ACHN (cell line): ENCODE measurements around the gene MPP1.
"Not testable (repeated sequence)": the region's sequence is repeated elsewhere in the genome, so short reads cannot be mapped to it uniquely, and the experiment has no call there.

Experiments used
- DNase-seq: peaks from one replicate; pipeline ENCODE4 v3.0.0-alpha.2; 2015
- in situ Hi-C: cut with HindIII; loops from 2 replicates; pipeline ENCODE4 v1.10.0; 2017; ENCODE audit warnings: low sequenced_read_pairs, low pct_ligation_motif_present, low pct_unique_long_range_greater_than_20kb

MPP1 gene

DNA sequence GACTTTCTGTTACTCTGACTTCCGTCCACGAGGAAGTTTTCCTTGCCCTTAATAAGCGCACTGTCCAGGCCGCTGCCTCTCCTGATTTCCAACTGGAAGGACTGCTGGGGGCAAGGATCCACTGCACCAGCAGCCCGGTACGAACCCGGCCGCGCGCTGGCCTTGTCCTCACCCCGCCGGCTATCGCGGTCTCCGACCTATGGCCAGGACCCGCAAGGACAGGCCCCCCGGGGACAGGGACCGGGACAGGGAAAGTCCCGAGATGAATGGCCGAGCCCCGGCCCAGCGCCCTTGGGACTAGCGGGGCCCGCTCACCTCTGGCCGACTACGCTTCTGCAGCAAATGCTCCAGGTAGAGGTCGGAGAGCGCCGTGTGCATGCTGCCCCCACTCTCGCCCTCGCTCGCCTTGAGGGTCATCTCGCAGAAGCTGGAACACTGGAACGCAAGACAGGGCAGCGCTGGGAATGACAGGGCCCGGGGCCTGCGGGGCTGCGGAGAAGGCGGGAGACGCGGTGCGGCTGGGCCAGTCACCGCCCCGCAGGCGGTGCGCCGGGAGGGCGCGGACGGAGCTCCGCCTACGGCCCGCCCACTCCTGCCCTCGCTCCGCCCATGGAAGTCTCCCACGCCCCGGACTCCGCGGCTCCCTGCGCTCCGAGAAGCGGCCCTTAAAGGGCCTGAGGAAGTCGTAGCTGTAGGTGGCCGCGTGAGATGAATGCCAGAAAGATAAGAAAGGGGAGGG is at the start of gene MPP1:
TSS of gene MPP1 (minus strand) at position 529 of the 739 bp plus-strand sequence. CDS start at position 417, 112 bp downstream.
- peak; percentile 68 for DNase-seq
- in situ Hi-C loops = no loop called here

DNA sequence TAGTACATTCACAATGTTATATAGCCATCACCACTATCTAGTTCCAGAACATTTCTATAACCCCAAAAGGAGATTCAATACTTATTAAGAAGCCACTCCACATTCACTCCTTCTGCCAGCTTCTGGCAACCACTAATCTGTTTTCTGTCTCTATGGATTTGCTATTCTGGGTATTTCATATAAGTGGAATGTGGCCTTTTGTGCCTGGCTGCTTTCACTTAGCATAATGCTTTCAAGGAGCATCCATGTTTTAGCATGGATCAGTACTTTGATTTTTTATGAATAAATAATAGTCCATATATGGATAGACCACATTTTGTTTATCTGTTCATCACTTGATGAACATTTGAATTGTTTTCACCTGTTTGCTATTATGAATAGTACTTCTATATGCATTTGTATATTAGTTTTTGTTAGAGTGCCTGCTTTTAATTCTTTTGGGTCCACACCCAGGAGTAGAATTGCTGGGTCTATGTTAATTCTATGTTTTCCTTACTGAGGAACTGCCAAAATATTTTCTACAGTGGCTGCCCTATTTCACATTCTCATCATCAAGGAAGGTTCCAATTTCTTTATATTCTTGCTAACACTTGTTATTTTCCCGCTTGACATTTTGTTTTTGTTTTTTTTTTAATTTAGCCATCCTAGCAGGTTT is 45.8 kb upstream of the MPP1 start:
- DNase-seq = no peak
- in situ Hi-C loops = no loop called here

DNA sequence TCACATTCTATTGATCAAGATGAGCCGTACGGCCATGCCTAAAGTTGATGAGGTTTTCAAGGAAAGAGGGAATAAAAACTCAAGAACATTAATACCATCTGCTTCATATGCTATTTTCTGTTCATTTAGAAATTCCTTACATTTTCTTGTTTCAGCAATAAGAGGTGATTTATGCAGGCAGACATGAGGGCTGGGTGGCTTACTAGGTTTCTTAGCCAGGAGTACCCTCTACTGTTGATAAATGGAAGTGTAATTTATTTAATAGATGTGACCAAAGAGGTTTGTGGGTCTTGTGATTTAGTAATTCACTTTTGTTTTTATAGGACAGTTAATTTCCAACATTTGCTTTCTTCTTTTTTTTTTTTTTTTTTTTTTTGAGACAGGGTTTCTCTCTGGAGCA is 35.6 kb upstream of the MPP1 start:
- peak; percentile 43 for DNase-seq
- in situ Hi-C loops = no loop called here

DNA sequence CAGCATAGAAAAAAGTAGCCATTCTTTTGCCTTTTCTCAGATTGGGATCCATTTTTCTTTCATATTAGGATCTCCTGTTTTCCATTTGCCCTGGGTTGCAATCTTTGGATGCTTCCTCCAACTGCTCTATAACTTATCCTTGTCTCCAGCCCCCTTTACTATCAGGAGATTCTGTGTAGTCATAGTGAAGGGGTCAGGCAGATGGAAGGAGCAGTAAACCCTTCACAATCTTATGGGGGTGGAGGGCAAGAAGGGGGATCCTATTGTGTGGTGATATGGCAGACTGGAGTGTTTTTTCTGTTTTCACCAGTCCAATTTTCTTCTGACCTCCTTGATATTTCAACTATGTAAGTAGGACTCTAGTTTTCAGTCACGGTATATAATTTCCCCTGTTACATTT is 30.9 kb upstream of the MPP1 start:
- in situ Hi-C loops = no loop called here

DNA sequence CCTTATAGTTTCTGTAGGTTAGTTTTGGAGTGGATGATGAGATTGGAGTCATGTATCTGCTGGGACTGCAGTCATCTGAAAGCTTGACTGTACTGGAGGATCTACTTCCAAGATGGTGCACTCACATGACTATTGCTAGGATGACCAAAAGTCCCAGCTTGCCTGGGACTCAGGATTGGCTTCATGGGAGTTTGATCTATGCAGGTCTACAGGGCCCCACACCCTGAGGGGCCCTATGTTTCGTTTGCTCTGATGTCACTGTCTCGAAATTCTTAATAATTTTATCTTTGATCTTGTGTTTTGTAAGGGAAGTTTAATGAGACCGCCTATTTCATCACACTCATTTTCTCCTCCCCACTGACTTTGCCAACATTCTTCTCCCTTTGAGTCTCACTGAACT is 29.3 kb upstream of the MPP1 start, which contains the start of gene SMIM9:
TSS of gene SMIM9 (minus strand) at position 101 of the 400 bp plus-strand sequence. CDS start 3,806 bp downstream, outside the sequence.
- in situ Hi-C loops = no loop called here
- DNase-seq = no peak

More for the DNA sequence above, 30.9 kb upstream of the MPP1 start:
- DNase-seq = no peak

DNA sequence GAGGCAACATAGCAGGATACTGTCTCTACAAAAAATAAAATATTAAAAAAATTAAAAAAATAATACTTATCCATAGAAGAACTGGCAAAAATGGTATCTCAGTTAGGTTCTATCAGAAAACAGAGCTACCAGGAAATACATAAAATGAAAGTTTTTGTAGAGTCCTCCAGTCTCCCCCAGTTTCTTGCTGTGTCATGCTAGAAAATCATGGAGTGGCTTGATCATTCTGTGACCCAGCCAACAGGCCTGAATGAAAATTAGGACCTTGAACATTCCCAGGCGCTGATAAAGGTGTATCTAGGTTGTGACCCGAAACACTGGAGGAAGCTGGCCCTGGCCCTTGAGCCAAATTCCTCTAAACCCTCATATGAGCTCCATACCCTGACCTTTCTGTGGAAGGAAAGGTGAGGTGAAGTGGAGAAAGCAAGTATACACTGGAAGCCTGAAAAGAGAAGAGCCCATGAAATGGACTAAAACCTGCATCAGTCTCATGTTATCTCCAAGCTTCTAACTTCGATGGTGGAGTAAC is 28.5 kb upstream of the MPP1 start:
- in situ Hi-C loops = no loop called here
- no peak for DNase-seq

DNA sequence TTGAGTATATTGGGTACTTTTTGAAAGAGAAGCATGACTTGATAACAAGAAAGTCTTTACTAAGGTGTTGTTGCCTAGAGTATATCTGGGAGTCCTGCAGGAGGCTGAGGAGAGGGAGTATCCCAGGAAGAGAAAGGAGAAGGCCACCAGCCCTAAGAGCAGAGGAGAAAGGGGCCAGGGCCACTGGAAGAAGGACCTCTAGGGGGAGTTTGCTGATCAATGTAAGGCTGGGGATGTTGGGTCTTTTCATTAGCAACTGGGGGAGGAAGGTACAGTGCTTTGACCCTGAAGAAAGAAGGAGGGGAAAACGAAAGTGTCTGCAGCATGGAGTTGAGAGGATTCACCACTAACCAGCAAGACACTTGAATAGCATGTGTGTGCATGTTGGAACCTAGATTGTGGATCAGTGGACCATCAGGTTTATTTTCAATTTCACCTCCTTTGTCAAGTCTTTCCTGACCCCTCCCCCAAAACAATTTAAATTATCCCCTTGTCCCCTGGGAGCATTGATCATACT is 24.7 kb upstream of the MPP1 start:
- DNase-seq = no peak
- in situ Hi-C loops = no loop called here

DNA sequence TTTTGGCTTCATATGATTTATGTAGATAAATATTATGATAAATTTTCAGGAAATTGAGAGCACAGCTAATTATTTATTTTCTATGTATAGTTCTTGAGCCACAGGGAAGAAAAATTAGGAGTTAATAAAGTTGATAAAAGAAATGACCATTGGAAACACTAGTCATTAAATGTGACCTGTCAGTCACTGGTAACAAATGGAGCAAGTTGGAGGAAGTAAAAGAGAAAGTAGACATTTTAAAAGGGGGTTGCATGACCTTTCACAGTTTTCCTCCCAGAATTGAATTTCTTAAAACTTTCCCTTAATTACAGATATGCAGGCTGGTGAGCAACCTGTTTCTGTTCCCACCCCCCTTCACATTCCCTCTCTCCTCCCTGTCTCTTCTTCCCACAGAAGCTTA is 23.8 kb upstream of the MPP1 start:
- DNase-seq = no peak
- in situ Hi-C loops = no loop called here

DNA sequence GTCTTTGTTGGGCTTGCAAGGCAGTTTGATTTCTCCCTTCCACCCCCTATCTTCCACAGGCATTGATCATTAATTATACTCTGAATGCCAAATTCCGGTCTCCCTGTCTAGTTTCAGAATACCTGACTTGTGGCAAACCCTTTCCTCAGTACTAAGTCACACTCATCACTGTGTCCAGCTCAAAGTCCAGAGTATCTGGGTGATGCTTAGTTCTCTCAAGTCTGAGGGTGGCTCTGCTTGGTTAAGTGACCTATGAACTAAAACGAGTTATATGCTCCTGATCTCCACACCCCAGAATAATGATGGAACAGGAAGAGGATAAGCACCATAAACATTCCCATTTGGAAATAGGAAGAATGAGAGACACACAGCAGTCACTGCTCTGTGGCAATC is 22.7 kb upstream of the MPP1 start:
- DNase-seq = no peak
- in situ Hi-C loops = no loop called here

DNA sequence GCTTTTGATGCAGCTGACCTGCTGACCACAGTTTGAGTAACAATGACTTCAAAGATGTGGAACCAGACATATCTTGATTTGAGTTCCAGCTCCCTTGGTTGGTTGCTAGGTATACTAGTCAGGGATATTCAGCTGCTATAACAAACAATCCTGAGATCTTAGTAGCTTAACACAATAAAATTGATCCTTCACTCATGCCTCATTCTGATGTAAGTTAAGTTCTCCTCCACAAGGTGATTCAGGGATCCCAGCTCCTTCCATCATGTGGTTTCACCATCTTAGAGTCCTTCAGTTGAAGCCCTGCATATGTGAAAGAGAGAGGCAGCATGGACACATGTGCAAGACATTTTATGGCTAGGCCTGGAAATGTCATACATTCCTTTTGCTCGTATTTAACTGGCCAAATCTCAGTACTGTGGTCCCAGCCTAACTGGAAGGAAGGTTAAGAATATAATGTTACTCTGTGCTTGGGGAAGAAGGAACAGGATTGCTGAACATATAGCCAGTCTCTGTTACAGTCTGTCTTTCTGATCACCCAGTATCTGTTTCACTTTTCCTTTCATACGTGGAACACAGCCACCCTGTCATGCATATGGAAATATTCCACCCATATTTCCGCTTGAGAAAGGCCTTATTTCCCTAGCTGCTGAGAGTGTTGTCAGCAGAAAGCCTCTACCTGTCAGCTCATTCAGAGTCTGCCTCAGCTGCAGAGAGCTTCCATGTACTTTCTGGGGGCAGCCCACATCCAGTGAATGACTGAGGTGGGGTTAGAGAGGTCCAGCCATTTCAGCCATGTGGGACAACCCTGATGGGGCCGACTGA is 22.1 kb upstream of the MPP1 start:
- in situ Hi-C loops = no loop called here
- no peak for DNase-seq

DNA sequence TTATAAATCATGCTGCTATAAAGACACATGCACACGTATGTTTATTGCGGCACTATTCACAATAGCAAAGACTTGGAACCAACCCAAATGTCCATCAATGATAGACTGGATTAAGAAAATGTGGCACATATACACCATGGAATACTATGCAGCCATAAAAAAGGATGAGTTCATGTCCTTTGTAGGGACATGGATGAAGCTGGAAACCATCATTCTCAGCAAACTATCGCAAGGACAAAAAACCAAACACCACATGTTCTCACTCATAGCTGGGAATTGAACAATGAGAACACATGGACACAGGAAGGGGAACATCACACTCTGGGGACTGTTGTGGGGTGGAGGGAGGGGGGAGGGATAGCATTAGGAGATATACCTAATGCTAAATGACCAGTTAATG is 20.3 kb upstream of the MPP1 start:
- in situ Hi-C loops, DNase-seq: not testable (repeated sequence)

DNA sequence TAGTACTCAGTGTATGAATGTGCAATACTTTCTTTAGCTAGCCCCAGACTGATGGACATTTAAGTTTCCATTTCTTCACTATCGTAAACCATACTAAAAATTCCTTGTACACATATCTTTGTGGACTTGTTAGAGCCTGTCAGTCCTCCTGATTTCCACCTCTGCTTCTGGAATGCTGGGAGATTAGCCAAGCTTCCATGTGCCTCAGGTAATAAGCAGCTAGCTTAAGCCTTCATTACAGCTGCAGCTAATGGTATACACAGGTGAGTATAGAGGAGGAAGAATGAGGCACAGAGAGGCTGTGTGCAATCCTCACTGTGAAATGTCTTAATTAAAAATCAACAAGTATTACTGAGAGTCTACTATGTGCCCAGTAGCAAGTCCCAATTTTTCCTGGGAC is 19.4 kb upstream of the MPP1 start:
- DNase-seq = no peak
- in situ Hi-C loops = no loop called here

DNA sequence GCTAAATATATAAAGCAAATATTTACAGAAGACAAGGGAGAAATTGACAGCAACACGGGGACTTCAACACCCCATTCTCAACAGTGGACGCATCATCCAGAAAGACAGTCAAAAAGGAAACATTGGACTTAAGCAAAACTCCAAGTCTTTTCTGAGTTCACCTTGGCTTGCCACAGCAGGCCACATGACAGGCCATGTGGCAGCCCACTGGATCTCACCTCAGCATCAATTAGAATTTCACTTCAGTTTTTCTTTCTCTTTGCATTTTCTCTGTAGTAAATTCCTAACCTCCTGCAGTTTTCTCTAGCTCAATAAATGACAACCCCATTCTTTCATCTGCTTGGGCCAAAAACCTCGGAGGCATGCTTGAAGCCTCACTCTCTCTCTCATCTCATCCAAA is 16.7 kb upstream of the MPP1 start:
- no peak for DNase-seq
- in situ Hi-C loops = no loop called here

DNA sequence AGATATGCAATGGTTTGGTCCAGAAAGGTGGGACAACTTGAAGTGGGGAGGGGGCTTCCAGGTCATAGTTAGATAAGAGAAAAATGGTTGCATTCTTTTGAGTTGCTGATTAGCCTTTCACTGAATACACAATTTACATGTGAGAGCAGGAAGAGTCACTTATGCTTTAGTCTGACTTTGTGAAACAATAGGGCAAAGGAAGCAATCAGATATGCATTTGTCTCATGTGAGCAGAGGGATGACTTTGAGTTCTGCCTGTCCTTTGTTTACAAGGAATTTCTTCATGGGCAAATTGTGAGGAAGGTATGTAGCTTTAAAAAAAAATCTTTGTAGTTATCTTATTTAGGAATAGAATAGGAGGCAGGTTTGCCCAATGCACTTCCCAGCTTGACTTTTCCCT is 16.2 kb upstream of the MPP1 start:
- DNase-seq = no peak
- in situ Hi-C loops = no loop called here

DNA sequence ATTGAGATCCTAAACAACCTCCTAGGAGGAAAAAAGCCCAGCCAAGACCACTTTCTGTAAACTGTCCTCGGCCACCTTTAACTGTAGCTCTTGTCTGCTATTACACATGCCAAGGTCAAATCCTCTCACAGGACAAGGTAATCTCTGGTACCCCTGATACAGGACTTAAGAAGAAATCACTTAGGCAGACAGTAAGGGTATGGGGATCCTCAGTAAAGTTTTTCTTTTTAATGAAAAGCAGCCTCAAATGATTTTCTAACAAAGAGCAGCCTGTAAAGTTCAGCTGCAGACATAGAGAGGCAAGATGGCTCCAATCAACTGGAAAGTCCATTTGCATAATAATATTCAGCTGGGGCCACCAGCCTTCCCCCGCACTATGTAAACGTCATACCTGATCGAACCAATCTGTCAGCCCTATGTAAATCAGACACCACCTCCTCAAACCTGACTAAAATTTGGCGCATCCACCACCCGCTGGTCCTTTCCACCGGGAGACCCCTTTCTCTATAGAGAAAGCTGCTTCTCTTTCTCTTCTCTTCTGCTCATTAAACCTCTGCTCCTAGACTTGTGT is 14.6 kb upstream of the MPP1 start:
- DNase-seq = no peak
- in situ Hi-C loops = no loop called here

DNA sequence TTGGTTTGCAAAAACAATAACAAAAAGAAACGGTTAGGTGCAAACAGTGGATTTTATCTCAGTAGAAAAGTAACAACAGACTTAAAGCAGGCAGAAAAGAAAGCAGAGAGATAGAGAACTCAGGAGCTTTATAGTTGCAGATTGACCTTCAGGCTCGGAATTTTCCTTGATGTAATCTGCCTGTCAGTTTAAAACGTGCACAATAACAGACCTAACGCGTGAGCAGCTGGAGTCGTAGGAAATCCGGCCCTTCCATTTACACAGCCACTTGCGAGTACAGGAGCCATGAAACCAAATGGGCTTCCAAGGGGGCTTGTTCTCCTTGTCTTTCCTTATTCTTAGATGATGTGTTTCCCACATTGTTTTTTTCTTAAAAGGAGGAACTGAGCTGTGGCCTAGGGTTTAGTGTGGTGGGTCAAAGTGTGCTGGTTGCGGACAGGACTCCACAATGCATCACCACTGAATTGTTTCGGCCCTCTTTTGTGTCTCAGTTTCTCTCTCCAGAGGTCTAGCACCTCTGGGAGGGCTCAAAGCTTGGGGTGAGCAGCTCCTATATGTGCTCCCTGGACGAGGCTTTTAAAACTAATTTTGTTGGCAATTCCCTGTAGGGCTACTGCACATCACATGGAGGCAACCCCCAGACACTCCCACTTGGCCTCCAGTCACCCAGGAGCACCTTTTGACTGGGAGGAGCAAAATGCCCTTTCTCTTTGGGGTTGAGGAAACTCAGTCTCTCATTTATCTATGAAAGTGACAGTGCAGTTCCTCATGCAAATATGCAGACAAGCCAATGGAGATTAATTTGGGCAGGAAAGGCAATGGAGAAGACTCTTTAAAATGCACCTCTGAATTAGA is 13.9 kb upstream of the MPP1 start:
- no peak for DNase-seq
- in situ Hi-C loops = no loop called here

DNA sequence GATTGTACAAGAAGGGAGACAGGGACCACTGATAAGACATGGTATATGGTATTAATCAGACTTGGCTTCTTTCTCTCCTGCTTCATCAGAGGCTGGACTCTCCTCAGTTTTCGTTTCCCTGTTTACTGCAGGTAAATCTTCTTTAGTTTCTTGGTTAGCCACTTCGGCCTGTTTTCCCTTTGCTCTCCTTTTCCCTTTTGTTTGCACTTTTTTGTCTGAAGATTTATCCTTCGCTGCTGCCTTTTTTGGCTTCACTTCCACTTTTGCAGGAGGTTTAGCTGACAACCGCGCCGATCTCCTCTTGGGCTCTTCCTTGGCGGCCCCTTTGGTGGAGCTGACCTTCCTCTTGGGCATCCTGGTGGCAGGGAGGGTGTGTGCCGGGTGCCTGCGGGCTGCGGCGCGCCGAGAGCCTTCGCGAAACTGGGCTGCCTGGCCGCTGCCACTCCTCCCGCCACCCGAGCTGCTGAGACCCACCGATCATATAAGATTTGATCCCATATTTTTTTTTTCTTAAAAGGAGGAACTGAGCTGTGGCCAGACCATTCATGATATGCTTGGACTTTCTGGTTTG is 11.8 kb upstream of the MPP1 start:
- in situ Hi-C loops, DNase-seq: not testable (repeated sequence)
